HepG2 (cell line): ENCODE measurements around the gene RTBDN.

ENCODE experiments used
- CEBPZ ChIP-seq: IDR thresholded peaks from 2 replicates; pipeline ENCODE4 v1.6.1; 2012; ENCODE audit warnings: low read length, improper control_type of control experiment
- CTCF ChIP-seq: sonication (generic); formaldehyde crosslinking; IDR thresholded peaks from 2 replicates; pipeline ENCODE4 v1.5.0; 2020; ENCODE audit warnings: mild to moderate bottlenecking, missing genetic modification reagents, moderate library complexity
- EZH2 ChIP-seq: conservative IDR thresholded peaks from 2 replicates; pipeline ENCODE4 v1.6.1; 2012; ENCODE audit warnings: mild to moderate bottlenecking, low read depth, low read length, moderate library complexity
- MAX ChIP-seq: IDR thresholded peaks from 2 replicates; pipeline ENCODE4 v1.6.1; 2012; ENCODE audit warnings: inconsistent platforms
- POLR2AphosphoS5 ChIP-seq: IDR thresholded peaks from 2 replicates; pipeline ENCODE4 v1.6.1; 2012; ENCODE audit warnings: low read depth, low read length
- ZNF292 ChIP-seq: sonication (generic); formaldehyde crosslinking; IDR thresholded peaks from 2 replicates; pipeline ENCODE4 v1.8.1; 2022; ENCODE audit warnings: mild to moderate bottlenecking, low read depth, missing genetic modification reagents, borderline replicate concordance
- ZNF484 ChIP-seq: sonication (generic); formaldehyde crosslinking; IDR thresholded peaks from 2 replicates; pipeline ENCODE4 v1.5.1; 2020; ENCODE audit warnings: mild to moderate bottlenecking, low read depth, missing genetic modification reagents, borderline replicate concordance
- TF ChIP-seq, protein P1 (sequence below): IDR thresholded peaks from 2 replicates; pipeline ENCODE4 v1.6.1; 2016; ENCODE audit warnings: low read depth
- TF ChIP-seq, protein P2 (sequence below): sonication (generic); formaldehyde crosslinking; IDR thresholded peaks from 2 replicates; pipeline ENCODE4 v1.4.0; 2020; ENCODE audit warnings: mild to moderate bottlenecking, low read depth, missing genetic modification reagents

- no peak for TF ChIP-seq POLR2AphosphoS5
- no peak for TF ChIP-seq EZH2
- TF ChIP-seq, protein P1, sequence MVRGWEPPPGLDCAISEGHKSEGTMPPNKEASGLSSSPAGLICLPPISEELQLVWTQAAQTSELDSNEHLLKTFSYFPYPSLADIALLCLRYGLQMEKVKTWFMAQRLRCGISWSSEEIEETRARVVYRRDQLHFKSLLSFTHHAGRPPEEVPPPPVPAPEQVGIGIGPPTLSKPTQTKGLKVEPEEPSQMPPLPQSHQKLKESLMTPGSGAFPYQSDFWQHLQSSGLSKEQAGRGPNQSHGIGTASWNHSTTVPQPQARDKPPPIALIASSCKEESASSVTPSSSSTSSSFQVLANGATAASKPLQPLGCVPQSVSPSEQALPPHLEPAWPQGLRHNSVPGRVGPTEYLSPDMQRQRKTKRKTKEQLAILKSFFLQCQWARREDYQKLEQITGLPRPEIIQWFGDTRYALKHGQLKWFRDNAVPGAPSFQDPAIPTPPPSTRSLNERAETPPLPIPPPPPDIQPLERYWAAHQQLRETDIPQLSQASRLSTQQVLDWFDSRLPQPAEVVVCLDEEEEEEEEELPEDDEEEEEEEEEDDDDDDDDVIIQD (CRISPR knock-in tag): no peak
- TF ChIP-seq MAX: no peak
- TF ChIP-seq, protein P2, sequence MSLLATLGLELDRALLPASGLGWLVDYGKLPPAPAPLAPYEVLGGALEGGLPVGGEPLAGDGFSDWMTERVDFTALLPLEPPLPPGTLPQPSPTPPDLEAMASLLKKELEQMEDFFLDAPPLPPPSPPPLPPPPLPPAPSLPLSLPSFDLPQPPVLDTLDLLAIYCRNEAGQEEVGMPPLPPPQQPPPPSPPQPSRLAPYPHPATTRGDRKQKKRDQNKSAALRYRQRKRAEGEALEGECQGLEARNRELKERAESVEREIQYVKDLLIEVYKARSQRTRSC (CRISPR knock-in tag): no peak
- TF ChIP-seq CEBPZ: no peak
- no peak for TF ChIP-seq ZNF484 (CRISPR knock-in tag)
- TF ChIP-seq ZNF292: no peak
- TF ChIP-seq CTCF: no peak
These were observed 49.4 kb downstream of the RTBDN start for GRCh38 chr19:12784871-12785430.
